GM18867 (cell line): ENCODE measurements around the gene CEBPB.
"Not testable (repeated sequence)": the region's sequence is repeated elsewhere in the genome, so short reads cannot be mapped to it uniquely, and the experiment has no call there.

ENCODE experiments used
- ATAC-seq: cut with Tn5 transposase; IDR thresholded peaks from one replicate; pipeline ENCODE4 v1.9.1; 2021; ENCODE audit warnings: mild to moderate bottlenecking, moderate library complexity; ENCODE audit not compliant: unreplicated experiment

CEBPB gene

DNA sequence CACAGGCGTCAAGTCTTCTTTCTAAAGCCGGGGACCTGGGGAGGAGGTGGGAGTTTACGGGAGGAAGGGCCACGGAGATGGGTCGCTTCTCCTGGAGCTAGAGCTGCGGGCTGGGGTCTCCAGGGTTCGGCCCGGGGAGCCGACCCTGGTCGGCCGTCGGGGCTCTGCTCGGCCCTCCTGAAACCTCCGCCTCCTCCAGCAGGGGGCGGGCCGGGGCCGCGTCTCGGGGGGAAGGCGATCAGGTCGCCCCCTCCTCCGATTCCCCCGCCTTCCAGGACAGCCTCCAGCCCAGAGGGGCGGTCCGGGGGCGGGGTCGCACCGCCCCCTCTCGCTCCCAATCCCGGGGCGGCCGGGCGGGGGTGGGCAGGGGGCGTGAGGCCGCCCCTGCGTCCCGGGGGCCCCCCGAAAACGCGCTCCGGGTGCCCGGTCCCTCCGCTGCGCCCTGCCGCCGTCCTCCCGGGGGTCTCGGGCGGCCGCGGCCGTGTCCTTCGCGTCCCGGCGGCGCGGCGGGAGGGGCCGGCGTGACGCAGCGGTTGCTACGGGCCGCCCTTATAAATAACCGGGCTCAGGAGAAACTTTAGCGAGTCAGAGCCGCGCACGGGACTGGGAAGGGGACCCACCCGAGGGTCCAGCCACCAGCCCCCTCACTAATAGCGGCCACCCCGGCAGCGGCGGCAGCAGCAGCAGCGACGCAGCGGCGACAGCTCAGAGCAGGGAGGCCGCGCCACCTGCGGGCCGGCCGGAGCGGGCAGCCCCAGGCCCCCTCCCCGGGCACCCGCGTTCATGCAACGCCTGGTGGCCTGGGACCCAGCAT is at the start of gene CEBPB:
Gene CEBPB, plus strand, starts transcription at position 580 of the 814 bp plus-strand sequence. Its CDS starts 204 bp downstream, at position 784.
- peak; percentile 34 for ATAC-seq

DNA sequence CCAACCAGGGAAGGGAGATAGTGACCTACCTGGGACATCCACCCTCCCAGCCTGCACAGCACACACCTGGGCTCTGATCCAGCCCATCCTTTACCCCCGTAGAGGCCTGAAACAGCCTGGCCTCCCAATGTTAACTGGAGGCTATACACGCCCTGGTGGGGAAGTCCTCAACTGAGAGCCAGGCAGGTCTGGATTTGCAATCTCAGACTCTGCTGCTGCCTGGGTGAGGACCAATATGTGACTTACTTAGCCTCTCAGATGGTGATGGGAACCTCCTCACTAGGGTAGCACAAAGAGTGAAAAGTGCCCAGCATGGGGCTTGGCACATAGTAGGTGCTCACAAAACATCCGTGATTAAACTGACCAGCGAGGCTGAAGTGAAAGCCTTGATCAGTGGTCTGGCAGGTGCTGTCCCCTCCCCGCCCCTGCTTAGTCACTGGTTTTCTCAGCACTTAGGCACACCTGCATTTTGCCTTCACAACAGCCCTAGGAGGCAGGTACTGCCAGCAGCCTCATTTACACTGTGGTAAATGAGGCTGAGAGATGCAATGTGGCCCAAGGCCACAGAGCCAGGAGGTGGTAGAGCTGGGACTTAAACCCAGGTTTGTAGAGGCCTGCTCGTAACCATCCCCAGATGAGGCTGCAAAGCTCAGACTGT is 49.5 kb upstream of the CEBPB start:
- ATAC-seq, result no peak

DNA sequence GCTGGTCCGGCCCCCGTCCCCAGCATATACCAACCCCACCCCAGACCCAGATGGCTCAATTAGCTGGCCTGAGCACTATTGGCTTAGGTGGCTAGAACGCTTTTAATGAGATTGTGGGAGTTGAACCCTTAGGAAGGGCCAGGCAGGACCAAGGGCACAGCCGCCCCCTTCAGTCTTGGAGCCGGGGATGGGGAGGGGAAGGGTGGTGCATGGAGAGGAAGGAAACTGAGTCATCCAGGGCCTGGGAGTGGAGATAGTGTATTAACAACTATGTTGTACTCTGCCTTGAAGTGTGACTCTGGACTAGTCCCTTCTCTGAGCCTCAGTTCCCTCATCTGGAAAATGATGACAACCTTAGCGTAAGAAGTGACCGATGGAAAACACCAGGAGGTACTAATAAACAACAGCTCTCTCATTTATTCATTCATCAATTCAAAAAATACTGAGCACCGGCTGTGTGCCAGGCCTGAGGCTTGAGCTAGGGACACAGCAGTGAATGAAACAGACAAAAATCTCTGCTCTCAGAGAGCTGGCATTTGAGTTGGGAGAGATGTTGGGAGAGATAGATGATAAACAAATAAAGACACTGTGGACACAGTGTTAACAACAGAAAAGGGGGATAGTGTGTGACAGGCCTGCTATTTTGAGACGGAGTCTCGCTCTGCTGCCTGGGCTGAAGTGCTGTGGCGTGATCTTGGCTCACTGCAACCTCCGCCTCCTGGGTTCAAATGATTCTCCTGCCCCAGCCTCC is 48.6 kb upstream of the CEBPB start:
- ATAC-seq, result no peak

DNA sequence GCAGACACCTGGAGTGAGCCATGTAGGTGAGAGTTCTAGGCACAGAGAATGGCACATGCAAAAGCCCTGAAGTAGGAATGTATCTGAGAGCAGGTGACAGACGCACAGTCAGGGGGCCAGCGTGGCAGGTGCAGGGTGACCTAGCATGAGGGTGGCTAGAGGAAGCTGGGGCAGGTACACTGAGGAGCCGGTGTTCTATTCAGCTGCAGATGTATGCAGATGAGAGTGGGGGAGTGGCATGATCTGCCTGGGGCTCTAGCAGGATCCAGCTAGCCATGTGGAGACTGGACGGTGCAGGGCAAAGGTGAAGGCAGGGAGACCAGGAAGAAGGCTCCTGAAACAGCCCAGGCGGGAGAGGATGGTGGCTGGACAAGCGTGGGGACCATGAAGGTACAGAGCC is 47.8 kb upstream of the CEBPB start:
- no peak for ATAC-seq

DNA sequence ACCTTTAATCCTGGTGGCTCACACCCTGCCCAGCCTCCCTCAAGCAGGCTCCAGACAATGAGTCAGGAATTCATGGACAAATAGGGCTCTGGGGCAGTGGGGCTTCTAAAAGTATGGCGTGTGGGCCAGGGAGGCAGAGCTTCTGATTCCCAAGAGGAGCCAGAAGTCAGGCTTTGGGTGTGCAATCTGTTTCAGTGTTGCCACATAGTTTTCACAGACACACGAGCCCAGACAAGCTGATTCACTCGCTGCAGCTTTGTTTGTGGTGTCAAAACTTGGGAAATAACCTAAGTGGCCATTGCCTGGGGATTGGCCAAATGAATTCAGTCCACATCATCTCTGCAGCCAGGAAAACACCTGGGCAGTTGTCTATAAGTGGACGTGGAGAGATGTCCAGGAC is 46.3 kb upstream of the CEBPB start:
- no peak for ATAC-seq

DNA sequence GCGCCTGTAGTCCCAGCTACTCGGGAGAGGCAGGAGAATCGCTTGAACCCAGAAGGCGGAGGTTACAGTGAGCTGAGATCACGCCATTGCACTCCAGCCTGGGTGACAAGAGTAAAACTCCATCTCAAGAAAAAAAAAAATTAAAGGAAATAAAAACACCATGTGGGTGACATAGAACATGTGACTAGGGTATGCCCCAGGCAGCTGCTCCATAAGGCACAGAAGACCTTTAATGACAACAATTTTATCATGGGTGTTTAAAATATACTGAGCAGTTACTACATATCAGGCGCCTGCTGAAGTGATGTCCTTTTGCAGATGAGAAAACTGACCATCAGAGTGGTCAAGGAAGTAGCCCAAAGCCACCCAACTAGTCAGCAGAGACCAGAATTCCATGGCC is 45.1 kb upstream of the CEBPB start:
- ATAC-seq, result no peak

DNA sequence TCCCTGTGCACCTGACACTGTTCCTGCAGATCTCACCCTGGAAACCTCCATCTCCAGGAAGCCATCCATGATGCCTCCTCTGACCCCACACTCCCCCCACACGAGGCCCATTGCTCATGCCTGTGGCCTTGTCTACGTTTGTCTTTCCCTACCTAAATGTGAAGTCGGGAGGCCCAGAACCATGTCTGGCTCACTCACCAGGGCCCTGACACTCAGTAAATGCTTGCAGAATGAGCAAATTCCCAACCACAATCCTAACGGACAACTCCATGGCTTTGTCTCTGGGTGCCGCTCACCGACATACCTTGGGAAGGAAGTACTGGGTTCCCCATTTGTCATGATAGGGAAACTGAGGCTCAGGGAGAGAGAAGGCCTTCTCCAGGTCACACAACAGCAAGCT is 44.4 kb upstream of the CEBPB start:
- no peak for ATAC-seq

DNA sequence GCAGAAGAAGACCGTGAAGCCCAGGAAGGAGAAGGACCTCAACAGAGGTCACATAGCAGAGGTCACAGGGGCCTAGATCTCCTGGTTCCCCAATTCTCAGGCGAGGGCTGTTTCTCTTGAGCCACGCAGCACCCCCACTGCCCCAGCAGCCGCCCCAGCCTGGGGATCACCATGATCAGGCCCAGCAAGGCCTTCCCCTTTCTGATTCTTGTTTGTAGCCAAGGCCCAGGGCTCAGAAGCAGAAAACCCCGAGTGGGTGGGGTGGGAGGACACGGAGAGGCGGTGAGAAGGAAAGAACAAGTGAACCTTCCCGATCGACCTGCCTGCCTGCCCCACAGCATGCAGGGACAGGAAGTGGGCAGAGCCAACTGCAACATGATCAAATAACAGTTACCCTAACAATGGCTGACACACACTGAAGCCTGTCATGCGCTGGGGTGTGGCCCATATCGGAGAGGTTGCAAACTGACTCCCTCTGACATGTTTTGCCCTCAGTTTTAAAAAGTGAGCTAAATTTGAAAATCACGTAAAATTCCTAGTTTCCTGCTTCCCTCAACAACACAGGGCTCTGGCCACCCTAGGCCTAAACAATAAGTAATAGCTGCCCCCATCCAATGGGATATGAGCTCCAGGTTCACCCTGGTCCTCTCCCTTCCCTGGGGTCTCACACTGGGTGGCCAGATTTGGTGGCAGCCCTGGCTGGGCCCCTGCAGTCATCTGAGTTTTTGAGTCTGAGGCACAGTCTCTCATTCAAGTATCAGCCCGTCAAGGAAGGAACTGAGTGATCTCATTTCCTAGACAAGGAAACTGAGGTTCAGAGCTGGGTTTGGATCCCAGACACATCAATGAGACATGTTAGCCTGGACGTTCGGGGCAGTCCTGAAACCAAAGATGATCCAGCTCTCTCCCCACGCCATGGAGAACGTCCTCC is 43.6 kb upstream of the CEBPB start:
- peak; percentile 73 for ATAC-seq

DNA sequence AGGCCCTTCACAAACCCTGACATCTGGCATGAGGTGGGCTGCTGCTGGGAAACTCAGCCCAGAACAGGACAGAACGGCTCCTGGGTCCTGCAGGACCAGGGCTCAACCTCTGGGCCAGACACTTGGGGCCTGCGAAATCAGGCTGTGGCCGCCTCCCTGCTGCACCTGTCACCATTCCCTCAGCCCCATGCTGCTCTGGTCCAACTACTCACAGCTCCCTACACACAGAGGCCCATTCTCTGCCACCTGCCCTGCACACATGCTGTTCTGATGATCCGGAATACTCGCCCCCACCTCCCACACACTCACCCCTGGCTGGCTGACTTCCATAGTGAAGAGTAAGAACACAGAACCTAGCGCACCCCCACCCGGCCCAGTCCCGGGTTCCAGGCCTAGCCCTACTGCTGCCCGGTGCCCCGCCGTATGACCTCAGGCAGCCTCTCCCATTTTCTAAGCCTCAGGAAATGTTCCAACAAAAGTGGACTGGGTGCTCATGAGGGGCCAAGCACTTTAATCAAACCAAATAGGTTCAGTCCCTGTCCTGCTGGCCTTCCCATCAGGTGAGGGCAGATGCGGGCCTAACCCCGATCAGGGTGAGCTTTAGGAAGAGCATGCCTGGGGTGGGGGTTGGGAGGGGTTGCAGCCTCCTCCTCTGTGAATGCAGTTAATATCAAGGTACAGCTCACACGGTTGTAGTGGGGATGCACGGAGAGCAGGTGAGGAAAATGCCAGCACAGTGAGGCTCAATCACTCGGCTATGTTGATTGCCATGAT is 41.0 kb upstream of the CEBPB start:
- ATAC-seq, result no peak

DNA sequence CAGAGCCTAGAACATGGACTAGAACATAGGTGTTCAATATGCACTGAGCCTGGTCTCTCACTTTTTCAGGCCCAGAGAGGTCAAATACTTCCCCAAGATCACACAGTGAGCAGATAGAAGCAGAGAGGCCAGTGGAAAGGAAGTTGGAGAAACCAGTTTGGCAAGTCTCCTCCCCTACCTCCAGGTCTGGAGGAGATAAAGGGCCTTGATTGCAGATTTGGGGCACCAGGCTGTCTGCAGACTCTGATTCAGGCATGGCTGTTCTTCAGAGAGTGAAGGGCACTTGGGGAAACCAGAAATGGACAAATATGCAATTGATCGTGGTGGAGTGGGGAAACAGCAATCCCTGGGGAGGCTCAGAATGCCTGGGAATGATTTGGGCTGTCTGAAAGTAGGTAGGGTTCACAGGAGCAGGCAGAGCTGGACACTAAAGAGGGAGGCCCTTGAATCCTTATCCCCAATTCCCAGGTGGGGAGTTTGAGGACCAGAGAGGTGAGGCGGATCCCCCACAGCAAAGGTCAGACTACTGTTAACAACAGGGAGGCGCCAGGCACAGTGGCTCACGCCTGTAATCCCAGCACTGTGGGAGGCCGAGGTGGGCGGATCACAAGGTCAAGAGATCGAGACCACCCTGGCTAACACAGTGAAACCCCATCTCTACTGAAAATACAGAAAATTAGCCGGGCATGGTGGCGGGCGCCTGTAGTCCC is 39.4 kb upstream of the CEBPB start:
- no peak for ATAC-seq

DNA sequence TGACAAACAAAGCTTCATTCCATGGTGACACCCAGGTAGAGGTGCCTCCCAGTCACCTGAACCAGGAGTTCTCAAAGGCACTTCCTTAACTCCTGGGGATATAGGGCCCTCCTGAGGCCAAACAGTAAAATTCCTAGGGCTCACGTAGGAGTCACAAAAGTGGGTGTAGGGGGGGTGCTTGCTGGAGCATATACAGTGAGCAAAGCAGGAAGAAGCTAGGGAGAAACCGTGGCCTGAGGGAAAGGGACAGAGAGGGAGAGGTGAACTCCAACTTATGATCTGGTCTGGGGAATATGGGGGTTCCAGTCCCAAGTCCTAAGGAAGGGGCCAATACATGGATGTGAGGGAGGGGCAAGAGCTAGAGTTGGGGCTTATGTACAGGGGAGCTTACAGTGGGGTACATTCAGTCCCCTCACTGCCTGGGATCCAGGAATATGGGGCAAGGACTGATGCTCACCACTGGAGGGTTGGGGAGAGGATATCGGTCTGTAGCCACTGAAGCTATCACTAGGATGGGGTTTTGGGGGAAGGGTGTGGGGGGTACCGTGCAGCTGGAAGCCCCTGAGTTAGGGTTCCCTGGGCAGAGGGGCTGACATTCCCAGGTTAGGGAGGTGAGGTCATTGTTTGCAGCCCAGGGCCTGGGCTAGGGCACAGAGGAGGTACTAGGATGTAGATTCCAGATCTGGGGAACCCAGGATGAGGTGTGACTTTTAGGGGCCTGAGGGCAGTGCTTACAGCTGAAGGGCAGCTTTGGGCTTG is 38.1 kb upstream of the CEBPB start:
- ATAC-seq, result no peak

DNA sequence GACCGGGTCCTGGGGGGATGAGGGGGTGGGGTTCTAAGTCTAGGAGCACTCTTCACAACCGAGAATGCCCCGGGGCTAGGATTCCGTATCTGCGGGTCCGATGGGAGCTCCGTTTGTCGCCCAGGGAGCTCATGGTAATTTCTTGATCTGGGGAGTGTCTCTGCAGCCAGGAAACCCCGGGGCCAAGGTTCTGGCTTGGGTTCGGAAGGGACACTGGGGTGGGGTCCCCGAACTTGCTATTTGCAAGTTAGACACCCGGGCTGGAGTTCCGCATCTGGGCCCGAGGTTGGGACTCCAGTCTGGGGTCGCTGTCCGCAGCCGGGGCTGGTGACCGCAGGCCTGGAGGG is 37.5 kb upstream of the CEBPB start:
- no peak for ATAC-seq

DNA sequence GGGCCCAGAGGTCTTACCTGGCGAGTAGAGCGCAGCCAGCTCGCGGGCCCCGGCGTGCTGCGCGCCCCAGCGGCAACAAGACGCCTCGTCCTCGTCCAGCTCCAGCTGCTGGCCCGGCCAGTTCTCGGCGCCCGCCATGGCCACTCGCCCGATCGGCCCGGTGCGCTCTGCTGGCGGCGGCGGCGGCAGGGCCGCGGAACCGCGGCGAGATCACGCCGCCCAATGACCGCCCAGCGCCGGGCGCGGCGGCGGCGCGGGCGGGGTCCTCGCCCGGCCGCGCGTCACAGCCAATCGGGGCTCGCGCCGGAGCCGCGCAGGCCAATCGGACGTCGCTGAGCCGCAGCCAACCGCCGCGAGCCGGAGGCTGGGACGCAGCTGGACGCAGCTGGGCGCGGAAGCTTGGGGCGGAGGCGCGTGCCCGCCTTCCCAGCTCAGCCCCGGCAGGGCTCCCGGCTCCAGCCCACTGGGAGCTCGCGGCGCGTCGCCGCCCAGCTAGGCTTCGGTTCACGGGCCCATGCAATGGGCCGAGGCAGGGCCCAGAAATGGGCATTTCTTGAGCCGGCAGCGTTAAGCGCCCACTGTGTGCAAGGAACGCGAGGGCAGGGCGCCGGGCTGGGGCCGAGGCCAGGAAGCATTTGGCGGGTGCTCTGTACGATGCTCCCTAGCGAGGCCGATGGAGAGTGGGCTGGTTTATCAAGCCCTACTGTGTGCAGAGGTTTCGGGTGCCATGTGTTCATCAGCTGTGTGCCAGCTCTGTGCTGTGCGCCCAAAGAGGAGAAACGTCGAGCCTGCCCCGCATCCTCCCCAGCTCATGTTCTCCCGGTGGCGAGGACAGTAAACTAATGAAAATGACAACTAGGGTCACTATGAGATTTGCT is 36.9 kb upstream of the CEBPB start, which contains the start of gene PEDS1:
Gene PEDS1, minus strand, starts transcription at position 224 of the 878 bp plus-strand sequence. Its CDS starts 86 bp downstream, at position 138.
- ATAC-seq, result peak; percentile 93

DNA sequence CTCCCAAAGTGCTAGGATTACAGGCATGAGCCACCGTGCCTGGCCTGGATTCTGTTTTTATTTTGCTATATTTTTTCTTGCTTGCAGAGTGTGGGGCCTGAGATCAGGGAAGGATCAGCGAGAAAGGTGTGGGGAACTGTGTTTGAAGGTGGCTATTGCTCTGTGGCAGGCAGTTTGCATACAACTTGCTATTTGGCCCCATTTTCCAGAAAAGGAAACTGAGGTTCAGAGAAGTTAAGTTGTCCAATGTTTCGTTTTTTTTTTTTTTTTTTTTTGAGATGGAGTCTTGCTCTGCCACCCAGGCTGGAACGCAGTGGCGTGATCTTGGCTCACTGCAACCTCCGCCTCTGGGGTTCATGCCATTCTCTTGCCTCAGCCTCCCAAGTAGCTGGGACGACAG is 29.1 kb upstream of the CEBPB start:
- not testable (repeated sequence) for ATAC-seq

DNA sequence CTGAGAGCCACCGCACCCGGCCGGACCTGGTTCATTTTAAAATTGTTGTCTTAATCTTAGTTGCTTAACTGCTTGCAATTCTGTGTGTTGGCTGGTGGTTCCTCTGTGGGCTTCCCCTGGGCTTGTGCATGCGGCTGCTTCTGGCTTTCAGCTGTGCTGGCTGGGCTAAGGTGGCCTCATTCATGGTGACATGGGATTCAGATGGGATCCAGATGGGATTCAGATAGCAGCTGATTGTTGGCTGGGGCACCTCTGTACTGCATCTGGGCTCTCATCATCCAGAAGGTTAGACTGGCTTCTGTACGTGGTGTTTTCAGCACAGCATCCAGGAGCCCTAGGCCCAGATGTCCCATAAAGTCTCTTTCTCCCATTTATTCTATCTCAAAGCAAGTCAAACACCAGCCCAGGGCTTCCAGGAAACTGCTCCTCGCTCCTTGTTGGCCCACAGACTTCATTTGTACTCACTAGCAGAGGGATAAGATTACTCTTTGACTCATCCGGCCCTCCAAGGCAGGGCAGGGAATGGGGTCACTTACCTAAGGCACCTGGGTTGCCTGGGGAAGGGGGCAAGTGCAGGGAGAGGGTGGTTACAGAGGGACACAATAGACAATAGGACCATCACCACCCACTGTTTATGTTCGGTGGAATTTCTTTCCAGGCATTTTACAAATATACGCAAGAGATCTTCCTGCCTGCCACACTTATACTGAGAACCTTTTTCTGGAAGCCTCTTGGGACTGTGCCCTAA is 26.9 kb upstream of the CEBPB start:
- ATAC-seq, result no peak

DNA sequence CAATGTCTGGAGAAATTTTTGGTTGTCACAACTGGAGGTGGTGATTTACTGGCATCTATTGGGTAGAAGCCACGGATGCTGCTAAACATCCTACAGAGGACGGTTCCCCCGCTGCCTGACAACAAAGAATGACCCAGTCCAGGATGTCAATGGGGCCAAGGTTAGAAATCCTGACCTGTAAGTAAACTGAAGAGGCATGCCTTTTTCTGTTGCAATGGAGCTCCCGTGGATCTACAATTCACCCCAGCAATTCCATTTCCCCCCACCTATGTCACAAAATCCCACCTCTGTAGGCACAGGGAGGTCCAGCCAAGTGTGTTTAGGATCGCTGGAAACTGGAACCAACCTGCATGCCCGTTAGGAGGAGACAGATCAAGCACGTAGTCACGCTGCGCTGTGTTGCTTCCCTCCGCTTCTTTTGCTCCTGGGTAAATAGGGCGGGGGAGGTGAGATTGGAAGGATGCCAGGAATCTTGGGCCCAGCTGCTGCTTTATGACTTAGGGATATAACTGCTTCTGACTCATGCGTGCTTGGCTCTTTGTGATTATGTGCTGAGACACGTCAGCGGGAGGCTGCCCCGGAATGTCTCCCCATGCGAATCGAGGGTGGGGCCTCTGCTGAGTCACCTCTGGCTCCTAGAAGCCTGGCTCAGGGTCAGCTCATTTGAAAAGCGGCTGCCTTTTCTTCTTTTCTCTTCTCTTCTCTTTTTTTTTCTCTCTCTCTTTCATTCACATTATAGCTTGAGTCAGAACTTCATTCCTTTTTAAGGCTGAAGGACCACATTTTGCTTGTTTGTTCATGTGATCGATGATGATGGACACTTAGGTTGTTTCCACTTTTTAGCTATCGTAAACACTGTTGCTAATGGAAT is 24.7 kb upstream of the CEBPB start:
- peak; percentile 85 for ATAC-seq
